Activated CD8-positive, alpha-beta memory T cell treated with anti-CD3 and anti-CD28 coated beads for 1 hour (primary cell): ENCODE data around the gene TRIM5.
A peak's percentile ranks its signal among the peaks of the same experiment; 100 is the strongest.
"Not testable (repeated sequence)": the region's sequence is repeated elsewhere in the genome, so short reads cannot be mapped to it uniquely, and the experiment has no call there.

Experiments
- DNase-seq, 2 donors: peaks; one replicate each; pipeline ENCODE4 v3.0.0-alpha.2; 2020; ENCODE audit warnings: low read depth in 1 of 2; ENCODE audit errors: extremely low read depth in 1 of 2

TRIM5 gene, protein sequence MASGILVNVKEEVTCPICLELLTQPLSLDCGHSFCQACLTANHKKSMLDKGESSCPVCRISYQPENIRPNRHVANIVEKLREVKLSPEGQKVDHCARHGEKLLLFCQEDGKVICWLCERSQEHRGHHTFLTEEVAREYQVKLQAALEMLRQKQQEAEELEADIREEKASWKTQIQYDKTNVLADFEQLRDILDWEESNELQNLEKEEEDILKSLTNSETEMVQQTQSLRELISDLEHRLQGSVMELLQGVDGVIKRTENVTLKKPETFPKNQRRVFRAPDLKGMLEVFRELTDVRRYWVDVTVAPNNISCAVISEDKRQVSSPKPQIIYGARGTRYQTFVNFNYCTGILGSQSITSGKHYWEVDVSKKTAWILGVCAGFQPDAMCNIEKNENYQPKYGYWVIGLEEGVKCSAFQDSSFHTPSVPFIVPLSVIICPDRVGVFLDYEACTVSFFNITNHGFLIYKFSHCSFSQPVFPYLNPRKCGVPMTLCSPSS

DNA sequence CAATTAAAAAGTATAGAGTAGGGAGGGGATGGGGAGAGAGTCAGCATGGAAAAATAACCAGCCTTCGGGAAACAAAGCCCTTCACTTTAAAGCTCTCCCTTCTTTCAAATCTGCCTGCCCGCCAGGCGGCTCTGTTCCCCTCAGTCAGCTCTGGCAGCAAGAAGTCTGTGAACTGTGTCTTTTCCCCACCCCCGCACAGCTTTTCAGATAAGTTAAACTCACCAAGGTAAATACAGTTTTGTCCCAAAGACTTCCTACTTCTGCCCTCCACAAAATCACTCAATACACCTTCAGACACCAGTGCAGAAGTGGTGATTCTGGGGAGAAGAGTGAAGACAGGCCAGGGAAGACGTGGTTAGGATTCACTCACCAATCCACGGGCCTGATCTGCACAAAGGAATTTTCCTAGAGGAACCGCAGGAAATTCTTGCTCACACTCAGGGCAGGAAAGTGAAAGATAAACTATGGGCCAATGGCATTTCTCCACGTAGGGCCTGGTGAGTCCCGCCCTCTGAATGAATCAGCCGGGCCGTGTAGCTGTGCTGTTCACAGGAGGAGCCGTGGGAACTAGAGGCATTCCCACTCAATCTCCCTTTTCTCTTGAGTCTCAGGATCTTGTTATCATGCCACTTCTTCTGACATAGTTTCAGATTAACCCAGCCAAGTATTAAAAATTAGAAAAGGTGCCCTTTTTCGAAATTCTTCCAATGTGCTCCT lies at the start of gene TRIM5:
TRIM5 (minus strand) TSS at position 429 of the 717 bp plus-strand sequence. CDS start 4,897 bp downstream, outside the sequence.
- peak; percentile 43 to 56 for DNase-seq

DNA sequence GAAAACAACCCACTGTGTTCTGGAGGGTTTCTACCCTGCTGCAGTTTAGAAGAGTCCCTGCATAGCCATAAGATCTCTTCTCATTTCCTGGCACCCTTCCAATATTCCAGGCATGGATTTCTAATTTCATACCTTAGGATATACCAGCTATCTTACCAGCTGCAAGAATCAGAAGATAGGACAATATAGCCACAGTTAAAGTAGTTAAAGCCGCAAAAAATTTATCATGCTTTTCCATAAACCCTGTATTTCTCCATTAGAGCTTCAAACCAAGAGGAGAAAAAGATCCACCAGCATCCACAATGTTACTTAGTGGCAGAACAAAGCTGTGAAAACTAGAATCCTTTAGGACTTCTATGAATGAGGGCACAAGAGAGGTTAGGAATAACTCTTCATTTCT lies 42.8 kb upstream of the TRIM5 start:
- DNase-seq = no peak

DNA sequence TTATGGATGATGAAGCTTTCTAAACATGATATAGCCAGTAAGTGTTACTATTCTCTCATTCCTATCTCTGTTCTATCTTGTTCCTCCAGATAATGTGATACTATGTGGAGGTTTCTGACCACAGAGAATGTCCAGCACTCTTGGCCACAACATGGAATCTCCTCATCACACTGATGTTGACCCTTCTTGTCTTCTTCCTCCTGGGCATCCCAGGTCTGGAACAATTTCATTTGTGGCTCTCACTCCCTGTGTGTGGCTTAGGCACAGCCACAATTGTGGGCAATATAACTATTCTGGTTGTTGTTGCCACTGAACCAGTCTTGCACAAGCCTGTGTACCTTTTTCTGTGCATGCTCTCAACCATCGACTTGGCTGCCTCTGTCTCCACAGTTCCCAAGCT lies 41.5 kb upstream of the TRIM5 start:
- no peak for DNase-seq

DNA sequence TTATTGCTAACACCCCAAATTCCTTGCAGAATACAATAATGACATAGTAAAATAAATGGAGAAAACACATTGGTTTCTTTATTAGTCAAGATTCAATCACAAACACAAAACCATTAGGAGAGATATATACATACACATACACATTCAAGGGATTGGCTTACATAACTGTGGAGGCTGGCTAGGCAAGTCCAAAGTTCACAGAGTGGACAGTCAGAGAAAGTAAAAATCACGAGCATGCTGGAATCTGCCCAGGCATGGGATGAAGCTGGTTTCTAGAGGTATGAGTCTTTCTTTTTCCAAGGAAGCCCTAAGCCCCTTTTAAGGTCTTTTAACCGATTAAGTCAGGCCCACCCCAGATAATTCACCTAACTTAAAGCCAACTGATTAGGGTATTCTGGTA lies 37.7 kb upstream of the TRIM5 start:
- no peak for DNase-seq

DNA sequence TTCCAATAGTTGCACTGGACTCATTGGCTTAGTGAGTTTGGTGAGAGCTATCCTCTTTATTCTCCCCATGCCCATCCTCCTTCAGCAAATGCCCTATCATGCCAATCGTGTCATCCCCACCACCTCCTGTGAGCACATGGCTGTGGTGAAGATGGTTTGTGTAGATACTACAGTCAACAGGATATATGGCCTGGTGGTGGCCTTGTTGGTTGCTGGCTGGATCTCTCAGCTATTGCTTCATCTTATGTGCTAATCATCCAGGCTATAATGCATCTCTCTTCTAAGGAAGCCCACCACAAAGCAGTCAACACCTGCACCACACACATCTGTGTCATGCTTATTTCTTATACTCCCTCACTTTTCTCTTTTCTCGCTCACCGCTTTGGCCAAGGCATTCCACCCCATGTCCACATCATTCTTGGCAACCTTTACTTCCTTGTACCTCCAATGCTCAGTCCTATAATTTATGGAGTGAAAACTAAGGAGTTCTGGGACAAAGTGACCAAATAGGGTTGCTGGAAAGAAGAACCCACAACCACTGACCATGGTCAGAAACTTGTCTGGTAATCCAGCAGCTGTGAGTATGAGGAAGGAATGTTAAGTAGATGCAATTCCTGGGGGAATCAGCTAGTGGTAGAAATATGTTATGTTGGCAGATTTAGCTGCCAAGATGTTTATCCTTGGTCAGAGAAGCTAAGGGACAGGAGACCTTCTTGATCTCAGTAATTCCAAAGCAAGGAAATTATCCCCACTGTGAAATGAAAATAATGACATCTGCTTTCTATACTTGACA lies 35.0 kb upstream of the TRIM5 start:
- DNase-seq = no peak

DNA sequence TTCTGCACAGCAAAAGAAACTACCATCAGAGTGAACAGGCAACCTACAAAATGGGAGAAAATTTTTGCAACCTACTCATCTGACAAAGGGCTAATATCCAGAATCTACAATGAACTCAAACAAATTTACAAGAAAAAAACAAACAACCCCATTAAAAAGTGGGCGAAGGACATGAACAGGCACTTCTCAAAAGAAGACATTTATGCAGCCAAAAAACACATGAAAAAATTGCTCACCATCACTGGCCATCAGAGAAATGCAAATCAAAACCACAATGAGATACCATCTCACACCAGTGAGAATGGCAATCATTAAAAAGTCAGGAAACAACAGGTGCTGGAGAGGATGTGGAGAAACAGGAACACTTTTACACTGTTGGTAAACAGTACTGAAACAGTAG lies 31.6 kb upstream of the TRIM5 start:
- DNase-seq = not testable (repeated sequence)

DNA sequence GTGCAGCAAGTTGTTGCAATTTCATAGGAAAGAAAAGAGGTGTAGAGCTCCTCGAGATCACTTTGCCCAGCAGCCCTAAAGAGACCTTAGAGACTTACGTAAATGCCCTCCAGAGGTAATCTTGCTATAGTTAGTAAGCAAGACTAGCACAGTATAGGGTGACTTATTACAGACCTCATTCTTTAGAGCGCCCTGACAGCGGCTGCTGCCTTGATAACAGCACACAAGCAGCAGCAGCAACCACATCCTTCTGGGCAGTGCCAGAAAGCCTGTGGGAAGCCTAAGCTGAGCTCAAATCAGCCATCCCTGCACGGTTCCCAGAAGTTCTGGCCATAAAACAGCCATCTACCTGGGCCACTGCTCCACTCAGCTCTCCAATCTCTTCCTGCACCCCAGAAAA lies 28.8 kb upstream of the TRIM5 start:
- no peak for DNase-seq

DNA sequence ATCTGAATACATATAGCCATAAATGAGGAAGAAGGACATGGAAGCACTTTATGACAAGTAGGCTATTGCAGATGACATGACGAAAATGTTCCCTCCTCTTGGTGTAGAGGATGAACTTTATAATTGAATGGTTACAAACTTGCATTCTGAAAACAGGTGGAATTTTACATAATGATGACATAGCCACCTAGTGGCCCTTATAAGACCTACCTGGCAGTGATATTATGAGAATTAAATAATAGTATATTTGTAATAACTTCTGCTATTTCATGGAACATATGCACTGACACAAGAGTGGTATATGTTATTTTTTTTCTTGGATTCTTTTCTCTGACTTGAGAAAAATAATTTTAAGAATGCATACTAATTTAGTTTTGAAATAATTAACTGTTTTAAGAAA lies 27.6 kb upstream of the TRIM5 start:
- DNase-seq = no peak

DNA sequence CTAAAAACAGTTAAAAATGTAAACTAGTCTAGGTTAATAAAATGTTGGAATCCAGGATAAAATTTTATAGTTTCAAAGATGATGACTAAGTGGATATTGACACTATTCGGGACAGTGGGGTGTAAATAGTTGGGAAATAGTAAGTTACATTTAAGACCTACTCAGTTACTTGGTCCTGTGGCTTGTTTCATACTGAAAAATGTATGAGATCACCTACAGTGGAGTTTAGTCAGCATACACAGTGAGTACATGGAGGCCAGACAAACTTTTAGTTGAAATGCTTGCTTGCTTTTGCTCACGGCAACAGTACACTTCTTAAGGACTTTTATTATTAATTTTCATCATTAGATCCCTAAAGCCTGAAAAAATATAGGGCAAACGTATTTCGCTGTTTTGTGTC lies 20.8 kb upstream of the TRIM5 start:
- no peak for DNase-seq

DNA sequence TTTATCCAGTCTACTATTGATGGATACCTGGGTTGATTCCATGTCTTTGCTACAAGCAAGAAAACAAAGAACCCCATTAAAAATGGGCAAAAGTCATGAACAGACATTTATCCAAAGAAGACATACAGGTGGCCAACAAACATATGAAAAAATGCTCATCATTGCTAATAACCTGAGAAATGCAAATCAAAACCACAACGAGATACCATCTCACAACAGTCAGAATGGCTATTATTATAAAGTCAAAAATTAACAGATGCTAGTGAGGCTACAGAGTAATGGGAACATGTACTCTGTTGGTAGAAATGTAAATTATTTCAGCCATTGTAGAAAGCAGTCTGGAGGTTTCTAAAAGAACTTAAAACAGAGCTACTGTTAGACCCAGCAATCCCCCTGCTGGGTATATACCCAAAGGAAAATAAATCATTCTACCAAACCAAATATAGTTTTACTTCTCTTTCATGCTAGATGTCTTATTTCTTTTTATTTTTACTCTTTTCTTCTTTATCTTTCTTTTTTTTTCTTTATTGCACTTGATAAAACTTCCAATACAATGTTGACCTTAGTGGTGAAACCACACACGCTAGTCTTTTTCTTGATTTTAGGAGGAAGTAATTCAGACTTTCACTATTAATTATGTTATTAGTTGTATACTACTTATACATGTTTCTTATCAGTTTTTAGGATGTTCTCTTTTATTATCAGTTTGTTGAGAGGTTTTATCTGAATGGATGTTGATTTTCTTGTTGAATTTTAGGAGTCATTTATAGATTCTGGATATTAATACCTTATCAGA lies 19.1 kb upstream of the TRIM5 start:
- DNase-seq = no peak

DNA sequence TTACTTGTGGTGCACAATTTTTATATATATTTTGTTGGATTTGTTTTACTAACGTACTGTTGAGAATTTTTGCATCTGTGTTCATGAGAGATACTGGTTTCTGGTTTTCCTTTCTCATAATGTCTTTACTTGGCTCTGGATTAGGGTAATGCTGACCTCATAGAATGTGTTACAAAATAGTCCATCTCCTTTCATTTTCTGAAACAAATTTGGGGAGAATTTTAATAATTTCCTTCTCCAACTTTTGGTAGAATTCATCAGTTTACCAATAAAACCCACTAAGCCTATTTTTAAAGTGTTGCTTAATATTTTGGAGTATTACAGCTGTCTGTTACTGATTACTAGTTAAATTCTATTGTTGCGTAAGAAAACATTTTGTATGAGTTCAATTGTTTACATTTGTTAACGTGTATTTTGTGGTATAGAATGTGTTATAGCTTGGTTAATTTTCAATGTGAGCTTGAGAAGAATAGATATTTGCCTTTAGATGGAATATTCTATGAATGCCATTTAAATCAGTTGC lies 16.2 kb upstream of the TRIM5 start:
- DNase-seq = no peak

DNA sequence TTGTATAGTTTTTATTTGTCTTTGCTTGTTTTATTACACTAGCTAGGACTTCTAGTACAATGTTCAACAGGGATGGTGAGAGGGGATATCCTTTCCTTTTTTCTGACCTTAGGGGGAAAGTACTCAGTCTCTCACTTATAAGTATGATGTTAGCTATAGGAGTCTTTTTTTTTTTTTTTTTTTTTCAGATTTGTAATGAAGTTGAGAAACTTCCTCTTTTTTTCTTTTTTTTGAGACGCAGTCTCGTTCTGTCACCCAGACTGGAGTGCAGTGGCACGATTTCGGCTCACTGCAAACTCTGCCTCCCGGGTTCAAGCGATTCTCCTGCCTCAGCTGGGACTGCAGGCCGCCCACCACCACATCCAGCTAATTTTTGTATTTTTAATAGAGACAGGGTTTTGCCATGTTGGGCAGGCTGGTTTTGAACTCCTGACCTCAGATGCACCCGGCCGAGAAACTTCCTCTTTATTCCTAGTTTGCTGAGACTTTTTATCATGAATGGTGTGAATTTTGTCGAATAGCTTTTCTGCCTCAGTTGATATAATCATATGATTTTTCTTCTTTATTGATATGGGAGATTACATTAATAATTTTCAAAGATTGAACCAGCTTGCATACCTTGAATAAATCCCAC lies 15.7 kb upstream of the TRIM5 start:
- no peak for DNase-seq

DNA sequence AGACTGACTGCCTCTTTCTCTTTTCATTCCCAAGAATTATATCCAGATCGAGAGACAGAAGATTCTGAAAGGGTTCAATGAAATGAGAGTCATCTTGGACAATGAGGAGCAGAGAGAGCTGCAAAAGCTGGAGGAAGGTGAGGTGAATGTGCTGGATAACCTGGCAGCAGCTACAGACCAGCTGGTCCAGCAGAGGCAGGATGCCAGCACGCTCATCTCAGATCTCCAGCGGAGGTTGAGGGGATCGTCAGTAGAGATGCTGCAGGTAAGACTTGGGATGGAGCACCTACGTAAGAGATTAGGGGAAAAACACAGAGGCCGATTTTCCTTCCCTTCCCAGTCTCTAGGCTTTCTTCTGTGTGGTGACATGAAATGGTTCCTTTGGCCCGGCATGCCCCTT lies 13.4 kb upstream of the TRIM5 start:
- DNase-seq = no peak

DNA sequence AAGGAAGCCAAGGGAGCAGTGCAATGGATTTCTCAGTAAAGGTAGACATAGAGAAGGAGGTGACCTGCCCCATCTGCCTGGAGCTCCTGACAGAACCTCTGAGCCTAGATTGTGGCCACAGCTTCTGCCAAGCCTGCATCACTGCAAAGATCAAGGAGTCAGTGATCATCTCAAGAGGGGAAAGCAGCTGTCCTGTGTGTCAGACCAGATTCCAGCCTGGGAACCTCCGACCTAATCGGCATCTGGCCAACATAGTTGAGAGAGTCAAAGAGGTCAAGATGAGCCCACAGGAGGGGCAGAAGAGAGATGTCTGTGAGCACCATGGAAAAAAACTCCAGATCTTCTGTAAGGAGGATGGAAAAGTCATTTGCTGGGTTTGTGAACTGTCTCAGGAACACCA lies 11.3 kb upstream of the TRIM5 start:
- DNase-seq = no peak

DNA sequence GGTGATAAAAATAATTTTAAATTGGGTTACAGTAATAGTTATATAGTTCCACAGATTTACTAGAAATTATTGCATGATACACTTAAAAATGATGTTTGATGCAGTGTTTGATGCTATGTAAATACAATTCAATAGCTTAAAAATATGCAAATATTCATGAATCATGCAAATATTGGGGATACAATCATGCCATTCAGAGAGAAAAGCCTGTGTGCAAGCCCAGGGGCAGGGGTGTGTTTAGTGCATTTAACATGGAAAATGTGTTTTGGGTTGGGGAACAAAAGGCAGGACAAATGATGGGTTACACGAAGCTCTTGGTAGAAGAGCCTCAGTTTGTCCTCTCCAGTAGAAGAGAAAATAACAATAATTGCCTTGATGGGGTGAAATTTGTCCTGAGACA lies 10.7 kb upstream of the TRIM5 start:
- DNase-seq = no peak

DNA sequence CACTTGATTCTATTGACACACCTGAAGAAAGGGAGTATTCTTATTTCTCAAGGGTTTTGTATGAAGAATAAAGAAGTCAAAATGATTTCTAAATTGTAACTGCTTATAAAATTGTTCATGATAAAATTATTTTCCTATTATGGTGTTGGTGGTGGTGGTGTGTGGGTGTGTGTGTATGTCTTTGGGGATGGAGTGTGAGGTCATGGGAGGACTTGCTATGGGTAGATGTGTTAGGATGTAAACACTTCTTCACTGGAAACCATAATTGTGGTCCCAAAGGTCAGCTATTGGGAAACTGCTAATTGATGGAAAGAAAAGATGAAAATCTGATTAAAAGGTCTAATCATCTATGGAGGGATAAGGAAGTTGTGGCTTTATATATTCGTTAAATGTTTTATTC lies 9.8 kb upstream of the TRIM5 start:
- no peak for DNase-seq

DNA sequence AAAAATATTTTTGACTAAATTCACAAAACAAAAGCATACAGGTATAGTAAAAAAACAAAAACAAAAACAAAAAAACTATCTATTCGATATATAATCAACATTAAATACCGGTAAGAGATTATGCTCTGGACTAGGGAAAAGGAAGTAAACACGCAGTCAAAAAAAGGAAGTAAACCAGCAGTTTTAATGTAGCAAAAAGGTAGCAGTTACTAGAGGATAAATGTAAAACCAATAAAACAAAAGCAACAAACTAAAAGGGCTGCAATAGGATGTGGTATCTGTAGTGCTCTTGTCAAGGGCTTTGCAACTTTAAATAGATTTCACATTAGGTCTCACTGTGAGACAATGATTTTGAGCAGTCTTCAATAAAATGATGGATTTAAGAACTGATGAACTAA lies 7.1 kb upstream of the TRIM5 start:
- no peak for DNase-seq

DNA sequence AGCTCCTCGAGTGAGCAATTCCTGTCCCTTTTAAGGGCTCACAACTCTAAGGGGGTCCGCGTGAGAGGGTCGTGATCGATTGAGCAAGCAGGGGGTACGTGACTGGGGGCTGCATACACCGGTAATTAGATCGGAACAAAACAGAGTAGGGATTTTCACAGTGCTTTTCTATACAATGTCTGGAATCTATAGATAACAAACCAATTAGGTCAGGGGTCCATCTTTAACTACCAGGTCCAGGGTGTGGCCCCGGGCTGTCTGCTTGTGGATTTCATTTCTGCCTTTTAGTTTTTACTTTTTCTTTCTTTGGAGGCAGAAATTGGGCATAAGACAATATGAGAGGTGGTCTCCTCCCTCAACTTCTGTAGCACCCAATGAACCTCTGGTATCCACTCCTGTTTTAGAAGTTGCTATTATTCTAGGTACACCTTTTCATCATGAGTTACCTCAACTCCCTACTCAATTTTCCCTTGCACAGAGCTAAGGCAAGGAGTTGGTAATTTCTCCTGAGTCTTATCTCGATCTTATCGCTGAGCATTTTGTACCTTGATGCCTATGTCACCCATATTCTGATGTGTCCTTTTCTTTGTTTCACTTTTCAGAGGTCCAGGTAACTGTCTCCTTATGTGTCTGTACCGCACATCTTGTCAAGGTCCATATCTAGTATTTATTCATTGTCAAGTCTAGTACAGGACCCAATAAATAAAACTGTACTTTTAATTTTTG lies 6.5 kb upstream of the TRIM5 start:
- not testable (repeated sequence) for DNase-seq

DNA sequence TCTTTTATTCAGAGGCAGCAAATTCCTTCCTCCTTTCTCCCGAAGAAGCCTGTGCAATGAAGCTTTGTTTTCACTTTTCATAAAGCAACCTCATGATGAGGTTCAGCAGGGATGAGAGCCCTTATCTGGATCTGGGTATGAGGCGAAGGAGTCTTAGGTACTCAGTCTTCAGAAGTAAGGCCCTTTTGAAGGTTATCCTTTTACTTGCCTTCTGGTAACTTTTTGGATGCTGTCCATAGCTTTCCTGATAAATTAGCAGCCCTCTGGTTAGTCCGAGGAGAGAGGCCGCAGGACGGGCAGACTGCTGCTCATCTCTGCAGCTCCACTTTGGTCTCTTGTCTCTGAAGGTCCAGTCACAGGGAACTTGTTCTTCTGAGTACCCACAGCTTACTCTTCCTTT lies 5.9 kb upstream of the TRIM5 start:
- DNase-seq = no peak
